Endothelial cell of umbilical vein (primary cell): Measurements from ENCODE around the gene HOXA13. TPM values are rescaled to one million over a fixed set of nuclear protein-coding genes. Genes with fewer than 3 reads are reported as not detected.

ENCODE experiments used
- BruUV-seq: library from RNA; stranded (reverse); fragments of 400-500 nt; replicated peaks from 2 replicates; lab custom pipeline; 2021; lab: Mats Ljungman, UMichigan
- CTCF ChIA-PET: fragments of 300-600, 350-600 bp; sonication (Branson Sonifier 250); formaldehyde crosslinking; loops from one replicate; lab custom pipeline; 2021; ENCODE audit warnings: antibody characterized with exemption, inconsistent platforms; lab: Charles Lee
- POLR2A ChIA-PET: fragments of 300-600, 350-600 bp; sonication (Branson Sonifier 250); formaldehyde crosslinking; loops from one replicate; lab custom pipeline; 2021; ENCODE audit warnings: antibody characterized with exemption, inconsistent platforms; lab: Charles Lee
- DNase-seq: peaks from one replicate; pipeline ENCODE4 v3.0.0-alpha.2; 2011; ENCODE audit warnings: low read depth, low spot score
- FAIRE-seq: peaks from 2 replicates; lab custom pipeline; 2011; peaks lifted over from hg19 to GRCh38; lab: Jason Lieb, UNC
- H2AFZ ChIP-seq: 2 replicates; pipeline ENCODE4 v1.6.0; 2012; ENCODE audit warnings: low read depth, low read length, control low read depth, inconsistent platforms
- H3K27ac ChIP-seq: 2 replicates; pipeline ENCODE4 v1.5.1; 2011; ENCODE audit warnings: low read depth, mild to moderate bottlenecking, control low read depth, low read length, moderate library complexity; ENCODE audit not compliant: insufficient read depth
- H3K27me3 ChIP-seq, 2 experiments: 2 replicates each; pipeline versions ENCODE4 v1.6.0 to v1.6.1; 2011; ENCODE audit warnings: low read length in 2 of 2, mixed read lengths in 1 of 2; ENCODE audit not compliant: control insufficient read depth in 2 of 2, insufficient read depth in 2 of 2
- H3K36me3 ChIP-seq, 2 experiments: 2 replicates in 1 of 2; 3 replicates in 1 of 2; pipeline ENCODE4 v1.5.1; 2011; ENCODE audit warnings: low read length in 2 of 2, mild to moderate bottlenecking in 1 of 2, moderate library complexity in 1 of 2; ENCODE audit not compliant: control insufficient read depth in 2 of 2, insufficient read depth in 2 of 2; ENCODE audit errors: extremely low read depth in 1 of 2
- H3K4me1 ChIP-seq: 3 replicates; pipeline ENCODE4 v1.5.1; 2011; ENCODE audit warnings: mild to moderate bottlenecking, low read length; ENCODE audit not compliant: control insufficient read depth, insufficient read depth; ENCODE audit errors: extremely low read depth
- H3K4me2 ChIP-seq: 2 replicates; pipeline ENCODE4 v1.6.1; 2011; ENCODE audit warnings: low read length, control low read depth, mixed read lengths; ENCODE audit not compliant: insufficient read depth
- H3K4me3 ChIP-seq, 3 experiments: fragments of 200-600 bp in 1 of 3; sonication (generic), shearing (Covaris generic) in 1 of 3; replicated peaks in 1 of 3; 2 replicates each; pipeline ENCODE4 v1.5.1; 2011 to 2016; ENCODE audit warnings: control low read depth in 3 of 3, low read length in 3 of 3, mild to moderate bottlenecking in 2 of 3, inconsistent platforms in 1 of 3, low read depth in 1 of 3, moderate library complexity in 1 of 3; ENCODE audit not compliant: insufficient read depth in 1 of 3
- H3K79me2 ChIP-seq: 2 replicates; pipeline ENCODE4 v1.6.0; 2012; ENCODE audit warnings: low read length, inconsistent platforms; ENCODE audit not compliant: control insufficient read depth, insufficient read depth
- H3K9ac ChIP-seq: replicated peaks from 2 replicates; pipeline ENCODE3; 2011; ENCODE audit warnings: low read length, control low read depth; ENCODE audit not compliant: insufficient read depth; ENCODE audit errors: extremely low read depth
- H3K9me1 ChIP-seq: replicated peaks from 3 replicates; pipeline ENCODE4 v1.6.0; 2011; ENCODE audit warnings: mild to moderate bottlenecking, low read length; ENCODE audit not compliant: control insufficient read depth, insufficient read depth; ENCODE audit errors: extremely low read depth
- H3K9me3 ChIP-seq: replicated peaks from 2 replicates; pipeline ENCODE4 v1.5.1; 2012; ENCODE audit warnings: low read length, inconsistent platforms; ENCODE audit not compliant: control insufficient read depth, insufficient read depth
- H4K20me1 ChIP-seq: replicated peaks from 2 replicates; pipeline ENCODE3; 2011; ENCODE audit warnings: mild to moderate bottlenecking, low read length; ENCODE audit not compliant: control insufficient read depth, insufficient read depth; ENCODE audit errors: extremely low read depth
- EZH2 ChIP-seq: IDR thresholded peaks from 2 replicates; pipeline ENCODE4 v1.6.1; 2012; ENCODE audit warnings: borderline replicate concordance, low read depth, mild to moderate bottlenecking, moderate library complexity, low read length, inconsistent platforms; ENCODE audit not compliant: severe bottlenecking
- FOS ChIP-seq: IDR thresholded peaks from 2 replicates; pipeline ENCODE4 v1.6.1; 2011; ENCODE audit warnings: mild to moderate bottlenecking, low read length, moderate library complexity, borderline replicate concordance; ENCODE audit not compliant: insufficient read depth
- GATA2 ChIP-seq: IDR thresholded peaks from 2 replicates; pipeline ENCODE4 v1.7.0; 2011; ENCODE audit warnings: low read depth, mild to moderate bottlenecking, moderate library complexity, mixed read lengths, low read length; ENCODE audit not compliant: insufficient read length, insufficient read depth
- JUN ChIP-seq: IDR thresholded peaks from 2 replicates; pipeline ENCODE4 v1.6.1; 2011; ENCODE audit warnings: borderline replicate concordance, low read depth; ENCODE audit not compliant: insufficient read length, insufficient read depth
- MYC ChIP-seq: IDR thresholded peaks from one replicate; pipeline ENCODE4 v1.6.1; 2011; ENCODE audit warnings: mild to moderate bottlenecking, low read depth, low read length
- POLR2A ChIP-seq: IDR thresholded peaks from 2 replicates; pipeline ENCODE4 v1.6.1; 2012; ENCODE audit warnings: low read depth, mild to moderate bottlenecking, control low read depth, low read length
- POLR2AphosphoS5 ChIP-seq: IDR thresholded peaks from 2 replicates; pipeline ENCODE4 v1.6.1; 2012; ENCODE audit warnings: low read depth, mild to moderate bottlenecking, control low read depth, low read length, moderate library complexity; ENCODE audit not compliant: insufficient read depth
- dilution Hi-C: fragments of 300-500 bp; cut with MboI; formaldehyde crosslinking; loops from one replicate; pipeline ENCODE4 v1.15.0; 2019; ENCODE audit warnings: low sequenced_read_pairs; ENCODE audit not compliant: extremely low pct_ligation_motif_present
- intact Hi-C: fragments of 100-400 bp; cut with micrococcal nuclease; formaldehyde crosslinking; loops from one replicate; pipeline ENCODE4 v1.10.0; 2022
- polyA plus RNA-seq, 4 experiments: library from polyadenylated mRNA; depleted of rRNA in 3 of 4; stranded (reverse) in 3 of 4; unstranded in 1 of 4; fragments of >200 nt; gene quantifications; 2 replicates each; pipeline versions ENCODE4 v1.2.1 to v1.2.3, GENCODE V29; 2011 to 2012; ENCODE audit warnings: missing spikeins in 1 of 4
- total RNA-seq: library from RNA; stranded (reverse); gene quantifications from 2 replicates; pipeline ENCODE4 v1.2.3, GENCODE V29; 2021
- TF ChIP-seq, protein P1 (sequence below): IDR thresholded peaks from 2 replicates; pipeline ENCODE4 v1.6.1; 2011; ENCODE audit not compliant: insufficient read depth, insufficient read length
- TF ChIP-seq, protein P2 (sequence below), 2 donors: IDR thresholded peaks; 1 replicate in 1 of 2; 2 replicates in 1 of 2; pipeline ENCODE4 v1.5.1; 2011; ENCODE audit warnings: low read length in 2 of 2, mild to moderate bottlenecking in 2 of 2, moderate library complexity in 2 of 2, control low read depth in 1 of 2, inconsistent platforms in 1 of 2, low read depth in 1 of 2; ENCODE audit not compliant: insufficient read depth in 1 of 2; ENCODE audit errors: extremely low read depth in 1 of 2

Gene HOXA13
- total and polyA plus RNA-seq, 2 donors (not counting 3 experiments of a cell fraction or from before 2014, with no cell fraction given) = 0.22 TPM; not detected in 1

DNA sequence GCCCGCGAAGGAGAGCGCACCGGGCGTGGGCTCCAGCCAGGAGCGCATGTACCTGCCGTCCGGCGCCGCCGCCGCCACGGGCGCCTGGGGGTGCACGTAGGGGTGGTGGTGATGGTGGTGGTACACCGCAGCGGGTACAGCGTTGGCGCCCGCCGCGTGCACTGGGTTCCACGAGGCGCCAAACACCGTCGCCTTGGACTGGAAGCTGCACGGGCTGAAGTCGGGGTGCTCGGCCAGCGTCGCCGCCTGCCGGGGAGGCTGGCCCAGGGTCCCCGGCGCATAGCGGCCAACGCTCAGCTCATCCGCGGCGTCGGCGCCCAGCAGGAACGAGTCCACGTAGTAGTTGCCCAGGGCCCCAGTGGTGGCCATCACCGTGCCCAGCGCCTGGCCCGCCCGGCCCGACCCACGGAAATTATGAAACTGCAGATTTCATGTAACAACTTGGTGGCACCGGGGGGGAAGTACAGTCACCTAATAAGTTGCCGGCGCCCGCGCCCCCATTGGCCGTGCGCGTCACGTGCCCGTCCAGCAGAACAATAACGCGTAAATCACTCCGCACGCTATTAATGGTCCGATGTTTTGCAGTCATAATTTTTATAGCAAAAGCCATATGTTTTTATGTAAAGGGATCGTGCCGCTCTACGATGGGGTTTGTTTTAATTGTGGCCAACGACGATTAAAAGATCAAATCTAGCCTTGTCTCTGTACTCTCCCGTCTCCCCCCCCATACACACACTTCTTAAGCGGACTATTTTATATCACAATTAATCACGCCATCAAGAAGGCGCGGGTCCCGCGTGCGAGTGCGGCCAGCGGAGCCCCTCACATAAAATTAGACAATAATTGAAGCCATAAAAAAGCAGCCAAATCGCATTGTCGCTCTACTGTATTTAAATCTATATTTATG lies 34.5 kb downstream of the HOXA13 start, which contains the start of gene HOXA9:
Gene HOXA9, minus strand, starts transcription at position 449 of the 907 bp plus-strand sequence. Its CDS starts 80 bp downstream, at position 369.
- TF ChIP-seq MYC = no peak
- TF ChIP-seq POLR2AphosphoS5 = peak; percentile 94
- no peak for TF ChIP-seq JUN
- no peak for TF ChIP-seq GATA2
- TF ChIP-seq, protein P1, sequence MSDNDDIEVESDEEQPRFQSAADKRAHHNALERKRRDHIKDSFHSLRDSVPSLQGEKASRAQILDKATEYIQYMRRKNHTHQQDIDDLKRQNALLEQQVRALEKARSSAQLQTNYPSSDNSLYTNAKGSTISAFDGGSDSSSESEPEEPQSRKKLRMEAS = peak; percentile 97
- peak; percentile 95 for TF ChIP-seq POLR2A
- TF ChIP-seq EZH2 = no peak
- TF ChIP-seq FOS = peak; percentile 63
- TF ChIP-seq, protein P2, sequence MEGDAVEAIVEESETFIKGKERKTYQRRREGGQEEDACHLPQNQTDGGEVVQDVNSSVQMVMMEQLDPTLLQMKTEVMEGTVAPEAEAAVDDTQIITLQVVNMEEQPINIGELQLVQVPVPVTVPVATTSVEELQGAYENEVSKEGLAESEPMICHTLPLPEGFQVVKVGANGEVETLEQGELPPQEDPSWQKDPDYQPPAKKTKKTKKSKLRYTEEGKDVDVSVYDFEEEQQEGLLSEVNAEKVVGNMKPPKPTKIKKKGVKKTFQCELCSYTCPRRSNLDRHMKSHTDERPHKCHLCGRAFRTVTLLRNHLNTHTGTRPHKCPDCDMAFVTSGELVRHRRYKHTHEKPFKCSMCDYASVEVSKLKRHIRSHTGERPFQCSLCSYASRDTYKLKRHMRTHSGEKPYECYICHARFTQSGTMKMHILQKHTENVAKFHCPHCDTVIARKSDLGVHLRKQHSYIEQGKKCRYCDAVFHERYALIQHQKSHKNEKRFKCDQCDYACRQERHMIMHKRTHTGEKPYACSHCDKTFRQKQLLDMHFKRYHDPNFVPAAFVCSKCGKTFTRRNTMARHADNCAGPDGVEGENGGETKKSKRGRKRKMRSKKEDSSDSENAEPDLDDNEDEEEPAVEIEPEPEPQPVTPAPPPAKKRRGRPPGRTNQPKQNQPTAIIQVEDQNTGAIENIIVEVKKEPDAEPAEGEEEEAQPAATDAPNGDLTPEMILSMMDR (IDR thresholded peaks at IDR 0.05; ENCODE audit: extremely low read depth in 1 of 2, insufficient read depth in 1 of 2, low read depth in 1 of 2, low read length in 2 of 2) = no peak
- H3K9me1 ChIP-seq = no peaks in the 10 kb centered on the region
- H3K27me3 ChIP-seq = no peaks in the 10 kb centered on the region
- peak within 1 kb of the TSS; percentile 91 for H3K27ac ChIP-seq
- H3K9me3 ChIP-seq = no peaks in the 10 kb centered on the region
- H3K4me1 ChIP-seq = peaks cover 31% of the 10 kb centered on the region
- peak within 1 kb of the TSS; percentile 85 for H3K9ac ChIP-seq
- no peaks in the 10 kb centered on the region for H4K20me1 ChIP-seq
- intact Hi-C loops (loop anchor here (1.0 to 2.0 kb wide), 4 partner anchors 9 to 63 kb away; partner anchors contain the start of genes HOXA10 and HOXA2), dilution Hi-C loops (loop anchor here (10.0 to 25.0 kb wide), 3 partner anchors 311 to 978 kb away; no protein-coding TSS in a partner anchor)
- CTCF ChIA-PET = interaction anchor here (1.2 to 7.4 kb wide), 9 partner anchors 8 to 931 kb away, joined by 3 to 42 read pairs (median 4); partner anchors contain the start of gene HOXA3
- H3K4me2 ChIP-seq = peak within 1 kb of the TSS; percentile 91
- TSS peak; percentile 55 for BruUV-seq
- DNase-seq (peak; percentile 98), FAIRE-seq (peak; percentile 78)
- peaks cover 3 to 7% of the 10 kb centered on the region in 2 experiments for H3K36me3 ChIP-seq
- peaks cover 88% of the 10 kb centered on the region for H3K79me2 ChIP-seq
- peak within 1 kb of the TSS; percentile 63 to 98 (median 88) for H3K4me3 ChIP-seq
- H2AFZ ChIP-seq = no peak within 1 kb of the TSS
- POLR2A ChIA-PET = interaction anchor here (0.9 to 1.8 kb wide), 6 partner anchors 12 to 54 kb away, joined by 3 to 8 read pairs (median 5); partner anchors contain the start of genes HOXA11, HOXA3 and HOXA5
